HFFc6 (cell line): ENCODE results near the gene ZCWPW2. TPM values are rescaled to one million over a fixed set of nuclear protein-coding genes. Genes with fewer than 3 reads are reported as not detected.

ENCODE experiments used
- DNase-seq: peaks from one replicate; pipeline ENCODE4 v3.0.0-alpha.2; 2018
- H3K27ac Mint-ChIP-seq: 2 replicates; pipeline ENCODE4 v1.8.0; 2020; ENCODE audit warnings: mild to moderate bottlenecking, mixed read lengths
- H3K27me3 Mint-ChIP-seq: 2 replicates; pipeline ENCODE4 v1.8.0; 2021; ENCODE audit warnings: mild to moderate bottlenecking, moderate library complexity, mixed read lengths; ENCODE audit not compliant: insufficient read depth
- H3K36me3 Mint-ChIP-seq: 2 replicates; pipeline ENCODE4 v1.8.0; 2021; ENCODE audit warnings: low read depth, mixed read lengths
- H3K4me1 Mint-ChIP-seq: 2 replicates; pipeline ENCODE4 v1.8.0; 2020; ENCODE audit warnings: low read depth, mixed read lengths
- H3K4me3 Mint-ChIP-seq: 2 replicates; pipeline ENCODE4 v1.8.0; 2020; ENCODE audit warnings: mild to moderate bottlenecking, moderate library complexity, mixed read lengths
- H3K9me3 Mint-ChIP-seq: 2 replicates; pipeline ENCODE4 v1.8.0; 2020; ENCODE audit warnings: mild to moderate bottlenecking, mixed read lengths
- total RNA-seq, 6 experiments: library from RNA; stranded (reverse); fragmentation: NEBNext Ultra II Directional; extraction: Animal tissue kit (Norgen Biotek cat#: 25700); gene quantifications; 2 replicates in 1 of 6; 3 replicates in 5 of 6; pipeline ENCODE4 v1.2.3, GENCODE V29; 2021
- TF ChIP-seq, protein P1 (sequence below): fragments of 200-600 bp; sonication (generic); IDR thresholded peaks from 2 replicates; pipeline ENCODE4 v1.5.0; 2021; ENCODE audit warnings: antibody characterized with exemption, mild to moderate bottlenecking

Gene ZCWPW2
- total RNA-seq, 6 experiments from 2014 or later = 0.34 to 0.87 (median 0.58) TPM

DNA sequence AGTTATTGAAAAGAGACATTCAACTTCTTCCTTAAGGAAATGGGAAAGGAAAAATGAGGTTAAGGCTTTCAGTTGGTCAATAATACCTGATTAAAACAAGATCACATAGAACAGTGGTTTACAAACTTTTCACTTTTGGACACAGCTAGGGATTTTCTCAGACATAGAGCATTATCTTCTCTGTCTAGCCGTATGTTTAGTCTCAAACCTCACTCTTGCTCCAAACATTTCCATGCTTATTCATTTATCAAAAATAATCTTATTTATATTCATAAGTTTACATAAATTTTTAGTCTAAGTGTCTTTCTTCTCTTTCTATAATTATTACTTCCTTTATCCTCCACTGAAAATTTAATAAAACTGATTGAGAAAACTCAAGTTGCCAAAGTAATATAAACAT lies 114.3 kb downstream of the ZCWPW2 start:
- Mint-ChIP-seq H3K36me3 (no peaks in the 10 kb centered on the region), H3K27me3 (no peaks in the 10 kb centered on the region), H3K4me3 (no peak overlapping the region), H3K4me1 (no peaks in the 10 kb centered on the region), H3K9me3 (peaks cover 5% of the 10 kb centered on the region; the same call in 1 of the 2 replicates), H3K27ac (no peak overlapping the region)
- TF ChIP-seq, protein P1, sequence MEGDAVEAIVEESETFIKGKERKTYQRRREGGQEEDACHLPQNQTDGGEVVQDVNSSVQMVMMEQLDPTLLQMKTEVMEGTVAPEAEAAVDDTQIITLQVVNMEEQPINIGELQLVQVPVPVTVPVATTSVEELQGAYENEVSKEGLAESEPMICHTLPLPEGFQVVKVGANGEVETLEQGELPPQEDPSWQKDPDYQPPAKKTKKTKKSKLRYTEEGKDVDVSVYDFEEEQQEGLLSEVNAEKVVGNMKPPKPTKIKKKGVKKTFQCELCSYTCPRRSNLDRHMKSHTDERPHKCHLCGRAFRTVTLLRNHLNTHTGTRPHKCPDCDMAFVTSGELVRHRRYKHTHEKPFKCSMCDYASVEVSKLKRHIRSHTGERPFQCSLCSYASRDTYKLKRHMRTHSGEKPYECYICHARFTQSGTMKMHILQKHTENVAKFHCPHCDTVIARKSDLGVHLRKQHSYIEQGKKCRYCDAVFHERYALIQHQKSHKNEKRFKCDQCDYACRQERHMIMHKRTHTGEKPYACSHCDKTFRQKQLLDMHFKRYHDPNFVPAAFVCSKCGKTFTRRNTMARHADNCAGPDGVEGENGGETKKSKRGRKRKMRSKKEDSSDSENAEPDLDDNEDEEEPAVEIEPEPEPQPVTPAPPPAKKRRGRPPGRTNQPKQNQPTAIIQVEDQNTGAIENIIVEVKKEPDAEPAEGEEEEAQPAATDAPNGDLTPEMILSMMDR = no peak
- no peak for DNase-seq

DNA sequence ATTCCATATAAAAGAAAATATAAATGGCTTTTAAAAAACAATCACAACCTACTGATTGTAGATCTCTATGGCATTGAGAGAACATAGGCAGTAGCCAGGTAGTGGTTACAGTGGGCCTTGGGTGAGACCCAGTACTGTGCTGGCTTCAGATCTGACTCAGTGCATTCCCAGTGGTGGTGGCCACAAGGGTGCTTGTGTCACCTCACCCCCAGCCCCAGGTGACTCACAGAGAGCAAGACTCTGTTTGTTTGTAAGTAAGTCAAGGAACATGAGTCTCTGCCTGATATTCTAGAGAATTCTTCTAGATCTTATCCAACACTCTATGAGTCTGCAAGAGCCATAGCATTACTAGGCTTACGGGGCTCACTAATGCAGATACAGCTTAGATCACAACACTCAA lies 118.9 kb downstream of the ZCWPW2 start:
- H3K36me3 Mint-ChIP-seq = no peaks in the 10 kb centered on the region
- no peaks in the 10 kb centered on the region for H3K4me1 Mint-ChIP-seq
- no peak overlapping the region for H3K27ac Mint-ChIP-seq
- H3K9me3 Mint-ChIP-seq = peaks cover 9% of the 10 kb centered on the region; the same call in 1 of the 2 replicates
- no peak overlapping the region for H3K4me3 Mint-ChIP-seq
- no peaks in the 10 kb centered on the region for H3K27me3 Mint-ChIP-seq
- DNase-seq = no peak
- TF ChIP-seq, protein P1 = no peak

DNA sequence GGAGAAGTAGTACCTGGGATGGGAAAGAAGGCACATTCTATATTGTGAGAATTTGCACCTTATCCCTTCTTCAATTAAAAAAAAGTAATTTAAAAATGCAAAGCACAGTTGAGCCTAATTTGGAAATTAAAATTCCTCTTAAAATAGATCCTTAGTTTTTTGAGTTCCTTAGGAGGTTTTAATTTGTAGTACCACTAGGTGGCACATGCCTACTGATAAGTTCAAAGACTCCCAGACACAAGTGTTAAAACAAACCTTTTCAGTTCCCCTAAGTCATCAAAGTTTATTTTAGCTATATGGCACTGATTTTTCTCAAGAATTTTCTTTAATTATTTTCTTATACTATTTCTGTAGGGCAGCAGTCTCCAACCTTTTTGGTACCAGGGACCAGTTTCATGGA lies 127.7 kb downstream of the ZCWPW2 start:
- H3K4me1 Mint-ChIP-seq = no peaks in the 10 kb centered on the region
- peaks cover 9% of the 10 kb centered on the region; the same call in 1 of the 2 replicates for H3K9me3 Mint-ChIP-seq
- H3K27me3 Mint-ChIP-seq = no peaks in the 10 kb centered on the region
- TF ChIP-seq, protein P1 = peak; percentile 84
- no peak overlapping the region for H3K27ac Mint-ChIP-seq
- no peak overlapping the region for H3K4me3 Mint-ChIP-seq
- no peaks in the 10 kb centered on the region for H3K36me3 Mint-ChIP-seq
- DNase-seq = peak; percentile 26

DNA sequence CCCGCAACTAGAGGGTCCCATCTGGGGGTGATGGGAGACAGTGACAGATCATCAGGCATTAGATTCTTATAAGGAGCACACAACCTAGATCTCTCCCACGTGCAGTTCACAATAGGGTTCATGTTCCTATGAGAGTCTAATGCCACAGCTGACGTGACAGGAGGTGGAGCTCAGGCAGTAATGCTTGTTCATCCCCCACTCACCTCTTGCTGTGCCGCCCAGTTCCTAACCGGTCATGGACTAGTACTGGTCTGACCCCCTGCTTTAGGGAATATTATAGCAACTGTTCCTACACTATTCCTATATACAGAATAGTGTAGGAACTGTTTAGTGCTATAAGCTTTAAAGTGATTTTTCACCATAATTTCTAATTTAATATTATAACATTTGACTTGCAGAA lies 128.2 kb downstream of the ZCWPW2 start:
- Mint-ChIP-seq H3K9me3 (peaks cover 4% of the 10 kb centered on the region; the same call in 1 of the 2 replicates), H3K27me3 (no peaks in the 10 kb centered on the region), H3K27ac (no peak overlapping the region), H3K4me1 (no peaks in the 10 kb centered on the region), H3K36me3 (no peaks in the 10 kb centered on the region), H3K4me3 (no peak overlapping the region)
- DNase-seq = no peak
- TF ChIP-seq, protein P1 = no peak

DNA sequence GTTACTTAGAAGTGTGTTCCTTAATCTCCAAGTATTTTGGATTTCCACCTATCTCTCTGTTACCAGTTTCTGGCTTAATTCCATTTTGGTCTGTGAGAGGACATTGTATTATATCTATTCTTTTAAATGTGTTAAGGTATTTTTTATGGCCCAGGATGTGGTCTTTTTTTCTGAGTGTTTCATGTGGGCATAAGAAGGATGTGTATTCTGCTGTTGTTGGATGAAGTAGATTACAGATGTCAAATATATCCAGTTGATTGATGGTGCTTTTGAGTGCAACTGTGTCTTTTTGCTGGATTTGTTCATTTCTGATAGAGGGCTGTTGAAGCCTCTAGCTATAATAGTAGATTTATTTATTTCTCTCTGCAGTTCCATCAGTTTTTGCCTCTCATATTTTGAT lies 136.6 kb downstream of the ZCWPW2 start:
- Mint-ChIP-seq H3K9me3 (peaks cover 8% of the 10 kb centered on the region; the same call in 1 of the 2 replicates), H3K27me3 (no peaks in the 10 kb centered on the region), H3K27ac (no peak overlapping the region), H3K4me1 (no peaks in the 10 kb centered on the region), H3K36me3 (no peaks in the 10 kb centered on the region), H3K4me3 (no peak overlapping the region)
- no peak for DNase-seq
- TF ChIP-seq, protein P1 = no peak

DNA sequence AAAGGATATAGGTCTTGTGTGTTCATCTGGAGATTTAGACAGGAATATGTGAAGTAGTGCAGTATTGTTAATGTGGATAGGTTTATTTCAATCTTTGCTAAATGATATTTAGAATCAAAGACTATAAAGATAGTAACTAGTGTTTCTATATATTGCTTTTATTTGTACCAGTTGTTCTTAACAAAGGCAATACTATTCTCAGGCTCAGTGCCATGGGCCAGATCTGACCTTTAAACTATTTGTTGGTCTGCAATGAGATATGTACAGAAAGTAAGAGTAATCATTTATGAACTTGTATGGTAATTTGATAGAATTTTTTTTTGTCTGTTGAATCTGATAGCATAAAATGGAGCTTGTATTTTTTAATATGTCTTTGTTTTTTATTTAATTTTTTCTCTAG lies 146.8 kb downstream of the ZCWPW2 start:
- H3K4me1 Mint-ChIP-seq = no peaks in the 10 kb centered on the region
- H3K36me3 Mint-ChIP-seq = no peaks in the 10 kb centered on the region
- H3K27ac Mint-ChIP-seq = no peak overlapping the region
- DNase-seq = no peak
- H3K9me3 Mint-ChIP-seq = peaks cover 5% of the 10 kb centered on the region; the same call in 1 of the 2 replicates
- H3K27me3 Mint-ChIP-seq = no peaks in the 10 kb centered on the region
- TF ChIP-seq, protein P1 = no peak
- no peak overlapping the region for H3K4me3 Mint-ChIP-seq
